Stimulated activated naive CD4-positive, alpha-beta T cell treated with Interleukin-2 at 50 U/mL for 16 hours (primary cell): Measurements from ENCODE around the gene NADK2.

Source experiments
- DNase-seq: peaks from one replicate; lab custom pipeline; 2025; lab: John Stamatoyannopoulos, UW

The NADK2 gene

DNA sequence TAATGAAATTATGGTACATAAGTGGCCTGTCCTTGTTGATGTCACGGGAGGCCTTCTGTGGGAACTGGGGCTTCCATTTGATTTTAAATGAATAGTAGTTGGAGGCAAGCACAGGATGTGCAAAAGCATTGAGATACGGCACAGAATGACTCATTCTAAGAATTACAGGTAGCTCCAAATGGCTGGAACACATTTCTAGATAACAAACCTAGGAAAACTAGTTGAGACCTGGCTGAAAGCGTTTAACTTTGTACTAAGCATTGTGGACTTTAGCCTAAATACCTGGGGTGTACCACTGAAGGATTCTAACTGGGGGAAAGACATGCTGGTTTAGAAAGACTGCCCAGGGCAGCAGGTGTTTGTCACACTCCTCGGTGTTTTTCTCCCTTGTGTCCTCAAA is 80.4 kb downstream of the NADK2 start:
- no peak for DNase-seq

DNA sequence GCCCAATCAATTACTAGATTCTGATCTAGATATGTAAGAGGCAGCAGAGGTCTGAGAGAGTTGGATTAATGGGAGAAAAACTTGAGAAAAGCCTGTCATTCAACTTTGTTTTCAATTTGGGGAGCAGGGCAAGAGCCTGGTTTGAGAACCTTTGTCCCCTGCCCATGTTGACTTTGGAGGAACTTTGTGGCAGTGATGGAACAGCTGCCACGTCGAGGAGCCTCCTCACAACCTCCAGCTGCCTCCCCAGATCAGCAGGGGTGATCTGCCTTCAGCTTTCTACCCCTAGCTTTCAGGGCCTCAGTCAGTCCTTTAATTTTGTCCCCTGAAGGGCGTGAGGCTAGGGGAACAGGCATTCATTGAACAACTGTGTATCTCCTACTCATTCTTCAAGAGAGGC is 81.1 kb downstream of the NADK2 start:
- no peak for DNase-seq

- no peak for DNase-seq
These were observed 83.6 kb downstream of the NADK2 start for GRCh38 chr5:36158144-36158543.

DNA sequence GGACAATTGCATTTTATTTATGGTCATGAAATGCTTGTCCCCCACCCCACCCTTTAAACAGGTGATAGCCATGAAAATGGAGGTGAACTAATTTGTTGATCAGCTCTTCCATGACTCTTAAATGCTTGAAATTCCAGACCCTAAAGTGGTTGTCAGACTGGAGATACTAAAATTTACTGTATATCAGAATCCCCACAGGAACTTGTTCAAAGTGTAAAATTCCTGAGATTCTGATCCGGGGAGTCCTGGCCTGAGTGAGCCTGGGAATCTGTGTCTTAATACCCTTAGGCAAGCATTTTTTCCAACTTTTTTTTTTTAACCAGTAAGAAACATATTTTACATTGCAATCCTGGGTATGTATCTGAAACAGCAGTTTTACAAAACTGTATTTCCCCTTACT is 85.1 kb downstream of the NADK2 start:
- no peak for DNase-seq

- DNase-seq = no peak
These were observed 85.6 kb downstream of the NADK2 start for GRCh38 chr5:36156121-36156601.

DNA sequence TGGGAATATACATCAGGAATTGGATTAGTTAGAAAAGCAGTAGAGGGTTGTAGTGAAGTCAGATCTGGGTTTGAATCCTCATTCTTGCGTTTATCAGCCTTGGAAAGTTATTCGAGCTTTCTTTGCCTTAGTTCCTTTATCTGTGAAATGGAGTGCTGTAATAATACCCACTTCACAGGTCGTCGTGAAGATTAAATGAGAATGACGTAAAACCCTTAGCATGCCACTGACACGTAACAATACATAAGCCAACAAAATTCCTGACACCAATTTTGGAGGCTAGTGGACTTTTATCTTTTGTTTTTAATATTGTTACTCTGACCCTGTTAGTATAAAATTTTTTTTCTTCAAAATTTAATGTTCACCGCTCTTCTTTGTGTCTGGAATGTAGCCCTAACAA is 86.4 kb downstream of the NADK2 start:
- DNase-seq = no peak

- DNase-seq = no peak
These were observed 88.0 kb downstream of the NADK2 start for GRCh38 chr5:36153726-36154125.

GRCh38 chr5:36153298-36153677 is 88.4 kb downstream of the NADK2 start:
- no peak for DNase-seq

GRCh38 chr5:36152324-36153297 is 89.1 kb downstream of the NADK2 start:
- DNase-seq = no peak

DNA sequence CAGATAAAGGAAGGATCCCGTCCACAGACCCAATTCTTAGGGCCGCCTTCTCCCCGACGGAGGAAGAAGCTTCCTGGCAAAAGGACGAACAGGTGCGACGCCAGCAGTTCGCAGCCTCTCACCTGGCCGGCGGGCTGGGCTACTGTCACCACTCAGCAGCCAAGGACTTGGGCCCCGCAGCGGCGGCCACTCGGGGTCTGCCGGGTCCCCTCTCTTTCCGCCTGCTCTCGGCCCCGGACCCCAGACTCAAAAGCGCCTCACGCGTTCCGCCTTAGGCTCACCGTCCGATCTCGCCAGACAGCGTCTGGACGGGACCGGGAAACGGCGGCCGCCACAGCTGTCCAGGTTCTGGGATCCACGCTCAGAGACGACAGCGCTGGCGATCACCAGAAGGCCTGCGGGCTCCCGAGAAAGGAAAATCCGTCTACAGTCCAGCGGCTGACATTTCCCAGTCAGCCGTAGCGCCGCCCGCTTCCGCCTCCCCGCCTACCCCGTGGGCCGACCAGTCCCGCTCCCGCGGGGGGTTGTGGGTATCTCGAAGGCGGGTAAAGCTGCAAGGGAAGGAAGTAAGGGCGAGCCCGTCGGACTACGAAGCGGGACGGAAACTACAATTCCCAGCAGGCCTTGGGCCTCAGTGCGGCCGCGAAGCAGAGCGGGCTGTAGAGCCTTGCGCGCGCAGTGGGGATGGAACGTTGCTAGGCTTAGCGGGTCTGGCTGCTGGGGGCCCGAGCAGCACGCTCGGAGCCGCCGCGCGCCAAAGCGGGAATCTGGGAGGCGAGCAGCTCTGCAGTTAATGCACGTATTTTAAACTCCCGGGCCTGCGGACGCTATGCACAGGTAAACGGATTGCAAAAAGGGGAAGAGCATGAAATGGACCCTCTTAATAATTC is 90.0 kb downstream of the NADK2 start, which contains the start of the genes LMBRD2 and SKP2:
Gene LMBRD2, minus strand, starts transcription at position 454 of the 890 bp plus-strand sequence. CDS start 8,538 bp downstream, outside the sequence.
Gene SKP2, plus strand, starts transcription at position 678 of the 890 bp plus-strand sequence. Its CDS starts 152 bp downstream, at position 830.
- peak; percentile 98 for DNase-seq

GRCh38 chr5:36150676-36151433 is 90.9 kb downstream of the NADK2 start:
- peak; percentile 37 for DNase-seq

DNA sequence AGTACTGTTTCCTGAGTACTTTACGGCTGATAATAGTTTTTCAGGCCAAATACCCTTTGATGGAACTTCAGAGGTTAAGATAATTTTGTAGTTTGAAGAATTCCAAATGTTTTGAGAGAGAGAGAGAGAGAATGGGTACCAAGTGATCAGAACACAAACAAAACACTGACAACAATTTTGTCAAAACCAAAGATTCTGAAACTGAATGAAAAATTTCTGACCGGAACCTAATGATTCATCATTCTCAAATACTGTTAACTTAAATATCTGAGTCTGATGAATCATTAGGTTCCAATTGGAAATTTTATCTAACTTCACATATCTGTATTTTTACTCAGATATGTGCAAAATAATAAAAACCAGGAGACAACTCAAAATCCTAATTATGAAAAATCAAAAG is 94.0 kb downstream of the NADK2 start:
- DNase-seq = no peak

DNA sequence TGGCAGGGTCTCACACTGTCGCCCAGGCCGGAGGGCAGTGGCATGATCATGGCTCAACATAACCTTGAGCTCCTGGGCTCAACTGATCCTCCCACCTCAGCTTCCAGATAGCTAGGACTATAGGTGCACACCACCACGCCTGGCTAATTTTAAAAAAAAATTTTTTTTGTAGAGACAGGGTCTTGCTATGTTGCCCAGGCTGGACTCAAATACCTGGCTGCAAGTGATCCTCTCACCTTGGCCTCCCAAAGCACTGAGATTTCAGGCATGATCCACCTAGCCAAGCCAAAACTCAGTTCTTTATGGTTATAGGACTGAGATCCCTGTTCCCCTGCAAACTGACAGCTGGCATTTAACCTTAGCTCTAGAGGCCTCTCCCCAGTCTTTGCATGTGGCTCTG is 95.3 kb downstream of the NADK2 start:
- DNase-seq = no peak

DNA sequence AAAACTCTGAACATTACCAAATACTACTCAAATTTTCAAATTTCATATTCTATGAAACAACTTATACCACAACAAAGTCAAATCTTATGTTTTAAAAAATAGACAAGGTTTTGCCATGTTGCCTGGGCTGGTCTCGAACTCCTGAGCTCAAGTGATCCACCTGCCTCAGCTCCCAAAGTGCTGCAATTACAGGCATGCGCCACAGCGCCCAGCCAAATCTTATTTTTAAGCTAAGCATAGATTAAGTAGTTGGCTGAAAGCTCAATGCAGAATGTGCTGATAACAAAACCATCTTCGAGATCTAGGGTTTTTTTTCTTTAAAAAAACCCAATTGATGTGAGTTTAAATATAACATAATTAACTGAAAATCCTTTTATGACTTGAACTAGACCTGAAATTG is 96.4 kb downstream of the NADK2 start:
- DNase-seq = no peak
